HUES6 (cell line): Measurements from ENCODE around the gene FBXW4.

ENCODE experiments used
- H3K27ac ChIP-seq: 2 replicates; pipeline ENCODE4 v1.7.0; 2013; ENCODE audit warnings: low read depth, mild to moderate bottlenecking, low read length, inconsistent platforms
- H3K27me3 ChIP-seq: 2 replicates; pipeline ENCODE4 v1.6.1; 2013; ENCODE audit warnings: low read length; ENCODE audit not compliant: control insufficient read depth, insufficient read depth
- H3K36me3 ChIP-seq: 2 replicates; pipeline ENCODE4 v1.6.1; 2013; ENCODE audit warnings: low read length; ENCODE audit not compliant: control insufficient read depth, insufficient read depth
- H3K4me1 ChIP-seq: 2 replicates; pipeline ENCODE4 v1.6.1; 2013; ENCODE audit warnings: low read length; ENCODE audit not compliant: control insufficient read depth, insufficient read depth
- H3K4me3 ChIP-seq: 2 replicates; pipeline ENCODE4 v1.5.1; 2013; ENCODE audit warnings: low read depth, low read length
- H3K9ac ChIP-seq: one replicate; pipeline ENCODE4 v1.6.1; 2013; ENCODE audit warnings: mild to moderate bottlenecking, low read length
- H3K9me3 ChIP-seq: 2 replicates; pipeline ENCODE4 v1.6.1; 2013; ENCODE audit warnings: low read depth, low read length; ENCODE audit not compliant: control insufficient read depth, insufficient read depth

FBXW4 gene

DNA sequence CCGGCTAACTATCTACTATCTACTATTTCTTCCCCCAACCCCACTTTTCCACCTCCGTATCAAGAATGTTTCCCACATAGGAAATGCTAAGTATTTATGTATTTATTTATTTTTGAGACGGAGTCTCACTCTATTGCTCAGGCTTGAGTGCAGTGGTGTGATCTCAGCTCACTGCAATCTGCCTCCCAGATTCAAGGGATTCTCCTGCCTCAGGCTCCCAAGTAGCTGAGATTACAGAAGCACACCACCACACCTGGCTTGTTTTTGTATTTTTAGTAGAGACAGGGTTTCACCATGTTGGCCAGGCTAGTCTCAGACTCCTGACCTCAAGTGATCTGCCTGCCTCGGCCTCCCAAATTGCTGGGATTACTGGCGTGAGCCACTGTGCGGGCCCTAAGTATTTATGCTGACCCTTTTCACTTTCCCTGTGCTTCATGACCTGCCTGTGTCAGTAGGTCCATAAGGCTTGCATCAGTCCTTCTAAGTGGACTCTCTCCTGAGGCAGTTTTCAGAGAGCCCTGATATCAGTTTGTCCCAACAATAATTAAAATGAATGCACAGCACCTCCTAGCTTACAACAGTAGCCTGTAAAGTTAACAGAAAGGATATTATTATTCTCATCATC is 25.7 kb upstream of the FBXW4 start:
- H3K27me3 ChIP-seq: no peaks in the 10 kb centered on the region
- no peak overlapping the region for H3K27ac ChIP-seq
- H3K4me3 ChIP-seq: no peak overlapping the region
- no peaks in the 10 kb centered on the region for H3K36me3 ChIP-seq
- no peak overlapping the region for H3K9ac ChIP-seq
- peaks cover 12% of the 10 kb centered on the region for H3K4me1 ChIP-seq
- no peaks in the 10 kb centered on the region for H3K9me3 ChIP-seq

DNA sequence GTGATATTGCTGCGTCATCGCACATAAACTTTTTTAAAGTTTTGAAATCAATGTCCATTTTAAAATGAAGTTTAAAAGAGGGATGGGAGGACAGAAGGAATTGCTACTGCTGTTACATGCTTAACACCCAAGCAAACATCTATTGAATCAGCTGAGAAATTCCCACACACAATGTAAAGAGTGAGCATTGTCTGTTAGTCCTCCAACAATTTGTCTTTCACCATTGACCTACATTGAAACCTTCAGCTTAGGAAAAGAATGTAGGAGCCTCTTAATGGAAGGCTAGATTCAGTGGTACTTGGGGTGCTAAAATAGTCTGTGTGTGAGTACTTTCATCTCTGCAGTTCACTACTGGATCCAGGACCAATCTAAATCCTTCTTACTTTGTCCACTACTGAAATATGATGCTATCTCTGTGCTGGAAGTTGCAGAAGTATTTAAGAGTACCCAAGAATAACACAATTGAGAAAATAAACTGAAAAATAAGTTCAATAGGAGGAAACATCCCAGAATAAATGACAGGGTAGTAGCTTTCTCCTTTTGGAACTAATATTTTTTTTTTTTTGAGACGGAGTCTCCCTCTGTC is 23.8 kb upstream of the FBXW4 start:
- H3K9me3 ChIP-seq: no peaks in the 10 kb centered on the region
- no peak overlapping the region for H3K4me3 ChIP-seq
- no peaks in the 10 kb centered on the region for H3K27me3 ChIP-seq
- H3K4me1 ChIP-seq: no peaks in the 10 kb centered on the region
- no peaks in the 10 kb centered on the region for H3K36me3 ChIP-seq
- H3K27ac ChIP-seq: no peak overlapping the region
- no peak overlapping the region for H3K9ac ChIP-seq

DNA sequence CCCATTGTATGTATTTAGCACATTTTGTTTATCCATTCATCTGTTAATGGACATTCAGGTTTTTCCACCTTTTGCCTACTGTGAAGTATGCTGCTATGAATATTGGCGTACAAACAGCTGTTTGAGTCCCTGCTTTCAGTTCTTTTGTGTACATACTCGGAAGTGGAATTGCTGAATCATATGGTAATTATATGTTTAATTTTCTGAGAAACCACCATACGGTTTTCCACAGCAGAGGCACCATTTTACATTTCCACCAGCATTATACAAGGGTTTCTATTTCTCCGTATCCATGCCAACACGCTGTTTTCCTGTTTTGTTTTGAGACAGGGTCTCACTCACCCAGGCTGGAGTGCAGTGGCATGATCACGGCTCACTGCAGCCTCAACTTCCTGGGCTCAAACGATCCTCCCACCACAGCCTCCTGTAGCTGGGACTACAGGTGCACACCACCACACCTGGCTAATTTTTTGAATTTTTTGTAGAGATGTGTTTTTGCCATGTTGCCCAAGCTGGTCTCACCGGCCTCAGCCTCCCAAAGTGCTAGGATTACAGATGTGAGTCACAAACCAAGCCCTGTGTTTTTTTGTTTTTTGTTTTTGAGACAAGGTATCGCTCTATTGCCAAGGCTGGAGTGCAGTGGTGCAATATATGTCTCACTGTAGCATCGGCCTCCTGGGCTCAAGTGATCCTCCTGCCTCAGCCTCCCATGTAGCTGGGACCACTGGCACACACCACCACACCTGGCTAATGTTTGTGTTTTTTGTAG is 22.1 kb upstream of the FBXW4 start:
- H3K9ac ChIP-seq: no peak overlapping the region
- no peak overlapping the region for H3K27ac ChIP-seq
- no peaks in the 10 kb centered on the region for H3K4me1 ChIP-seq
- no peaks in the 10 kb centered on the region for H3K27me3 ChIP-seq
- H3K4me3 ChIP-seq: no peak overlapping the region
- no peaks in the 10 kb centered on the region for H3K36me3 ChIP-seq
- no peaks in the 10 kb centered on the region for H3K9me3 ChIP-seq

DNA sequence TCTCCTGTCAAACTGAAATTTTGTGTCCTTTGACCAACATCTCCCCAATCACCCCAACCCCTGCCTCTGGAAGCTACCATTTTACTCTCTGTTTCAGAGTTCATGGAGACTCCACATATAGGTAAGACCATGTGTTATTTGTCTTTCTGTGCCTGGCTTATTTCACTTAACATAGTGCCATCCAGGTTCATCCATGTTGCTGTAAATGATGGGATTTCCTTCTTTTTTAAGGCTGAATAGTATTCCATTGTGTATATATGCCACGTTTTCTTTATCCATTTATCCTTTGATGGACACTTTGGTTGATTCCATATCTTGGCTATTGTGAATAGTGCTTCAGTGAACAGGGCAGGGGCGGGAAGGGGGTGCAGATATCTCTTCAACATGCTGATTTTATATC is 18.0 kb upstream of the FBXW4 start:
- Histone ChIP-seq H3K27ac (no peak overlapping the region), H3K9ac (no peak overlapping the region)

DNA sequence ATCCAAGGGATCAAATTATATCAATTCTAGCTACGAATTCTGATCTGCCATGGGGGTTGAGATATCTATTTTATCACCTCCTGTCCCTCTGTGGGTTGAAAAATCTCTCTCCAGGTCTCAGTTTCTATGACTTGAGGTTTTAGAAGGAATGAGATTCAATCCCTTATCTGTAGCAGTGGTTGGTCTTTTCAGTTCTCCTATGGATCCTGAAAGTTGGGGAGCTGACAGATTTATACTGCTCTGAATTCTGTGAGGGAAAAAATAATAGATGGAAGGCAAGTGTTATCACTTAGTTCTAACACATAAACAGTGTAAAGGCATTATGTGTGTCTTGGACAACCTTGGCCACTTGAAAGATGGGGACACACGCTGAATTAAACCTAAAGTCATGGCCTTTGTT is 15.8 kb upstream of the FBXW4 start:
- Histone ChIP-seq H3K9ac (no peak overlapping the region), H3K27ac (no peak overlapping the region), H3K9me3 (no peaks in the 10 kb centered on the region), H3K27me3 (no peaks in the 10 kb centered on the region), H3K4me3 (no peak overlapping the region), H3K4me1 (0 out of 2 replicates have a peak, but pooled peaks cover 8% of the 10 kb centered on the region), H3K36me3 (no peaks in the 10 kb centered on the region)

More for the DNA sequence above, 18.0 kb upstream of the FBXW4 start:
- H3K4me1 ChIP-seq: 0 out of 2 replicates have a peak, but pooled peaks cover 8% of the 10 kb centered on the region
- H3K4me3 ChIP-seq: no peak overlapping the region
- no peaks in the 10 kb centered on the region for H3K27me3 ChIP-seq
- H3K36me3 ChIP-seq: no peaks in the 10 kb centered on the region
- no peaks in the 10 kb centered on the region for H3K9me3 ChIP-seq

DNA sequence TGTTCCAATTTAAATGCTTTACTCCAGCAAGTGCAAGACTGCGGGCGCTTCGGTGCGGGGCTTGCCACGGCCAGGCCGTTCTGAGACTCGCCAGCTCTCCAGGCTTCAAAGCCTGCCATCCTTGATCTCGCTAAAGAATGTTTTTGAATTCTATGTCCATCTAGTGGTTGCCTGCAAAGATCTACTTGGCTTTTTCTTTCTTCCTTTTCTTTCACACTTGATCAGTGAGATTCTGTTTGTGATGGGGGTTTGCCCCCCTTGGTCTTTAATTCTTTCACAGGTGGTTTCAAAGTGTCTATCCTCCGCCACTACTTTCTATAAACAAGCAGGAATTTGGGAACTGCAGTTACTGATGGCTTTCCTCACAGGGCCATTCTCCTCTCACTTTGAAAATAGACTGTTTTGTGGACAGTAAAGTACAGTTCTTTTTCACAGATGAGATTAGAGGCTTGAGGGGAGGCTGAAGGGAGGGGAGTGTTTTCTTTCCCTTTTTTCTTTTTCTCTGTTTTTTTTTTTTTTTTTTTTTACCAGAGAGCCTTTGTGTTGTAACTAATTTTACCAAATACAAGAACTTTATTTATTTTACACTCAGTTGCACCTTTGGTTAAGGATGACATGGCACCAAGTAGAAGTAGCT is 15.2 kb upstream of the FBXW4 start:
- H3K27ac ChIP-seq: no peak overlapping the region

DNA sequence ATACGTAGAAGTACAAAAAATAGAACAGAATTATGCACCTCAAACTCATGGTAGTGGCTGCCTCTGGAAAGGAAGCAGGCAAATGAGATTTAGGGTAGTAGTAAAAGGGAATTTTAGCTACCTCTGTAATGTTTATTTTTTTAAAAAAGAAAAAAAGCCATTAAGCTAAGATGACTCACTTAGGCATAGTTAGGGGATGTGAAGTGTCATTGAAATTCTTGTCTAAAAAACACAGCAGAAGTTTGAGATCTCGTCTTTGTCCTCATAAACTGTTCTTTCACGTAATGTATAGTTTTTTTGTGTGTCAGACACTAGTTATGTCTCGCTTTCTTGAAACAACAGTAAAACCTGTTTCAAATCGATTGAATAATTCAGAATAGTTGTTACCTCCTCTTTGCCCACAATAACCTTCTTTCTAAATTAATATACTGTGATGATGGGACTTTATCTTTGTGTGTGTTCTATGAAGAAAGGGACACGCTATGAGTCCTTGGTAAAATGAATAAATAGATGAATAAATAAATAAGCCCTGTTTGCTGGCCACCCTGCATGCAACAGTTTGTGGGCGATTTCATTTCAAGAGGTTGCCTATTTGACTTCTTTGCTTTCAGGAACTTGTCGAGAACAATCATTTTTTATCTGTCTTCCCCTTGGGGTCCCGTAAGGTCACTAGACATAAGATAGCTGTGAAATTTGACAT is 14.5 kb upstream of the FBXW4 start:
- Histone ChIP-seq H3K4me1 (0 out of 2 replicates have a peak, but pooled peaks cover 8% of the 10 kb centered on the region), H3K36me3 (no peaks in the 10 kb centered on the region), H3K27ac (no peak overlapping the region), H3K4me3 (no peak overlapping the region), H3K9me3 (no peaks in the 10 kb centered on the region), H3K27me3 (no peaks in the 10 kb centered on the region), H3K9ac (no peak overlapping the region)

More for the DNA sequence above, 15.2 kb upstream of the FBXW4 start:
- Histone ChIP-seq H3K4me3 (no peak overlapping the region), H3K9ac (no peak overlapping the region), H3K27me3 (no peaks in the 10 kb centered on the region), H3K4me1 (0 out of 2 replicates have a peak, but pooled peaks cover 8% of the 10 kb centered on the region), H3K36me3 (no peaks in the 10 kb centered on the region), H3K9me3 (no peaks in the 10 kb centered on the region)

DNA sequence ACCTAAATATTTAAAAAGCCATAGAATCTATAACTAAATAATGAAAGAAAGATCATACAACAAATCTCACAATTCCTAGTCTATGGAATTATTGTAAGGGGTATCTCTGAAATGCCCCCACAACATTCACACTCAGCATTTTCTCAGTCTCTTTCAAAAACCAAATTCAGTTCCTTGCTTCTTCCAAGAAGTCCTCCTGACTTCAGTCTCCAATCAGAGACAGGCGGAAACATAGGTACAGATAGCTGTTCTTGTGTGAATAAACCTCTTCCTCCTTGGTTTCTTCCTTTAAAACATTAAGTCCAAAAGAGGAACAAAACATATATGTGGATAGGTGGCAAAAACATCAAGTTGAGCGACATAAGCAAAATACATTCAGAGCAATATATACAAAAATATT is 13.9 kb upstream of the FBXW4 start:
- H3K36me3 ChIP-seq: no peaks in the 10 kb centered on the region
- H3K9ac ChIP-seq: no peak overlapping the region
- H3K4me3 ChIP-seq: no peak overlapping the region
- 0 out of 2 replicates have a peak, but pooled peaks cover 8% of the 10 kb centered on the region for H3K4me1 ChIP-seq
- no peaks in the 10 kb centered on the region for H3K9me3 ChIP-seq
- H3K27ac ChIP-seq: no peak overlapping the region
- H3K27me3 ChIP-seq: no peaks in the 10 kb centered on the region

DNA sequence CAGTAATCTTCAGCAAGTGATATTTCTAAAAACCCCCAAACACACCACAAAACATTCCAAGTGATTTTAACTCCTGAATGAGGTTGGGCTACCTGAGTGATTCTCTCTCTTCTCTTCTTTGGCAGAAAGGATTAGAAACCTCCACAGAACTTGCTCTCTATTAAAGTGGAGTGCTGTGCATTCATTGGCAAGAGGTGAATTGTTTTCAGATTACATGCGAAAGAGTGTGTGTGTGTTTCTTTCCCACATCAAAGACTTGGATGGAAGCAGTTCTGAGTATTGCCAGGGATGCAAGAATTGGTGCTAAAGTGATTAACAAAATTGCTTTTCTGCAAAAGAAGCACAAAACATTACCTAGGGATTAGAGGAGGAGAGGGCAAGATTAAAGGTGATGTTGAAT is 13.1 kb upstream of the FBXW4 start:
- H3K36me3 ChIP-seq: no peaks in the 10 kb centered on the region
- no peak overlapping the region for H3K27ac ChIP-seq
- no peaks in the 10 kb centered on the region for H3K9me3 ChIP-seq
- H3K4me3 ChIP-seq: no peak overlapping the region
- H3K9ac ChIP-seq: no peak overlapping the region
- 0 out of 2 replicates have a peak, but pooled peaks cover 8% of the 10 kb centered on the region for H3K4me1 ChIP-seq
- H3K27me3 ChIP-seq: no peaks in the 10 kb centered on the region

DNA sequence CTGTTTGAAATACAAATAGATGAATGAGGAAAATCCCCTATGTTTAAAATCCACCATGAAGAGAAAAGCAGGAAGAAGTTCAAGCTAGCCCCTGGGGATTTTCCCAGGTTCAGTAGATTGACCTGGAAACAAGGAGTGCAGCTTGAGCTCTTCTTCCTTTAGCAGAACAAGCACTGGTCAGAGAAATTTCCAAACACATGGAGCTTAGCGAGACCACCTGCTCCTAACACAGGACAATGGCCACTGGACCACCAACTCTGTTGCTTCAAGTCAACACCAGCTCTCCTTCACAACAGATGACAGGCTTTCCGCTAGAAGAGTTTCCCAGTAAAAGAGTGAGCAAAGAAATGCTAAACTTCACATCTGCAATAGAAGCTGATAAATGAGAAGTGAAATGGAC is 9.4 kb upstream of the FBXW4 start:
- H3K9me3 ChIP-seq: no peaks in the 10 kb centered on the region
- no peaks in the 10 kb centered on the region for H3K4me1 ChIP-seq
- no peak overlapping the region for H3K4me3 ChIP-seq
- H3K9ac ChIP-seq: no peak overlapping the region
- no peak overlapping the region for H3K27ac ChIP-seq
- no peaks in the 10 kb centered on the region for H3K27me3 ChIP-seq
- H3K36me3 ChIP-seq: no peaks in the 10 kb centered on the region; the same call in 1 of the 2 replicates
